Sciatic nerve (tissue), 2 donors: ENCODE results near the gene GCSAML. TPM values are rescaled to one million over a fixed set of nuclear protein-coding genes. Genes with fewer than 3 reads are reported as not detected.

Experiments used
- ATAC-seq: fragments of 200-7000 bp; cut with Tn5 transposase; one replicate; pipeline ENCODE4 v1.9.1; 2020; ENCODE audit warnings: mild to moderate bottlenecking, moderate library complexity
- DNase-seq: peaks from one replicate; pipeline ENCODE4 v3.0.0-alpha.2; 2020; ENCODE audit warnings: low spot score
- intact Hi-C: fragments of 100-400 bp; cut with DNase I; formaldehyde crosslinking; loops from one replicate; pipeline ENCODE4 v1.14.2; 2022
- total RNA-seq: library from RNA; stranded (reverse); fragmentation: NEBNext Ultra II Directional; extraction: Animal tissue kit (Norgen Biotek cat#: 25700); gene quantifications from one replicate; pipeline ENCODE4 v1.2.1, GENCODE V29; 2021
- donor health status: DM: no; HTN: no; CAD: no.
- donor health status: DM: no; HTN: no; CAD: no.

The GCSAML gene
- total RNA-seq, 1 donor from 2014 or later, result 1.2 TPM

- DNase-seq (no peak), ATAC-seq (no peak)
- intact Hi-C loops, result no loop called here
Observed at GRCh38 chr1:247561711-247562110, 12.8 kb downstream of the GCSAML start.

- intact Hi-C loops, result no loop called here
- ATAC-seq (no peak), DNase-seq (no peak)
Observed at GRCh38 chr1:247562198-247562597, 13.3 kb downstream of the GCSAML start.

- DNase-seq, result no peak
- intact Hi-C loops, result no loop called here
- no peak for ATAC-seq
Observed at GRCh38 chr1:247574236-247574635, 25.3 kb downstream of the GCSAML start.

GRCh38 chr1:247574664-247575063 lies 25.7 kb downstream of the GCSAML start:
- intact Hi-C loops, result no loop called here
- no peak for DNase-seq
- ATAC-seq, result no peak

- intact Hi-C loops, result no loop called here
- ATAC-seq, result no peak
- DNase-seq, result no peak
Observed at GRCh38 chr1:247576514-247576913, 27.6 kb downstream of the GCSAML start.

GRCh38 chr1:247578946-247579460 lies 30.1 kb downstream of the GCSAML start:
- no peak for ATAC-seq
- intact Hi-C loops, result no loop called here
- no peak for DNase-seq

- ATAC-seq (no peak), DNase-seq (no peak)
- intact Hi-C loops, result no loop called here
Observed at GRCh38 chr1:247588060-247588459, 39.1 kb downstream of the GCSAML start, which contains the start of gene OR2G2. TSS of gene OR2G2 (plus strand) at chr1:247588360. CDS start at chr1:247588360, 0 bp downstream.

- intact Hi-C loops, result no loop called here
- ATAC-seq, result no peak
Observed at GRCh38 chr1:247605286-247605685, 56.4 kb downstream of the GCSAML start, which contains the start of gene OR2G3. TSS of gene OR2G3 (plus strand) at chr1:247605586. CDS start at chr1:247605586, 0 bp downstream.

GRCh38 chr1:247613405-247613804 lies 64.5 kb downstream of the GCSAML start:
- no peak for DNase-seq
- intact Hi-C loops, result no loop called here

More at GRCh38 chr1:247605286-247605685, 56.4 kb downstream of the GCSAML start, which contains the start of gene OR2G3:
- no peak for DNase-seq

GRCh38 chr1:247614625-247615024 lies 65.7 kb downstream of the GCSAML start:
- intact Hi-C loops, result no loop called here
- no peak for DNase-seq
- ATAC-seq, result no peak

More at GRCh38 chr1:247613405-247613804, 64.5 kb downstream of the GCSAML start:
- no peak for ATAC-seq

Other genes with a start within 250 kb of the GCSAML start
- 30.0 TPM for gene ZNF496, start 217.3 kb upstream of the GCSAML start, total RNA-seq
- 6.6 TPM for gene NLRP3, start 133.0 kb upstream of the GCSAML start, total RNA-seq
- not detected for gene OR2B11, start 91.0 kb upstream of the GCSAML start, total RNA-seq
- gene OR2C3, start 12.7 kb upstream of the GCSAML start, total RNA-seq, result not detected
- gene OR2G2, start 39.2 kb downstream of the GCSAML start, total RNA-seq, result not detected
- not detected for gene OR2G3, start 56.5 kb downstream of the GCSAML start, total RNA-seq
- not detected for gene OR13G1, start 130.6 kb downstream of the GCSAML start, total RNA-seq
- gene OR6F1, start 167.5 kb downstream of the GCSAML start, total RNA-seq, result not detected
- not detected for gene OR14K1, start 189.5 kb downstream of the GCSAML start, total RNA-seq
- not detected for gene OR14A2, start 199.0 kb downstream of the GCSAML start, total RNA-seq
- not detected for gene OR1C1, start 211.4 kb downstream of the GCSAML start, total RNA-seq